Measurements from ENCODE around the gene PURA. TPM values are rescaled to one million over a fixed set of nuclear protein-coding genes. Genes with fewer than 3 reads are reported as not detected.

Gene PURA
- total RNA-seq: 13.5 TPM

GRCh38 chr5:140113699-140114263, at the start of gene PURA:
Gene PURA, plus strand, starts transcription at chr5:140114109. Its CDS starts 73 bp downstream, at chr5:140114182.
- DNase-seq: peak; percentile 89

- DNase-seq: no peak
Measured at GRCh38 chr5:140072812-140073211, 41.1 kb upstream of the PURA start.

GRCh38 chr5:140073296-140073695, 40.6 kb upstream of the PURA start:
- DNase-seq: no peak

GRCh38 chr5:140075371-140075770, 38.5 kb upstream of the PURA start:
- no peak for DNase-seq

GRCh38 chr5:140076142-140076541, 37.8 kb upstream of the PURA start:
- no peak for DNase-seq

GRCh38 chr5:140076788-140077187, 37.1 kb upstream of the PURA start:
- DNase-seq: no peak

- DNase-seq: no peak
Measured at GRCh38 chr5:140083120-140083519, 30.8 kb upstream of the PURA start.

GRCh38 chr5:140083650-140084049, 30.3 kb upstream of the PURA start:
- no peak for DNase-seq

GRCh38 chr5:140084541-140084940, 29.4 kb upstream of the PURA start:
- no peak for DNase-seq

- no peak for DNase-seq
Measured at GRCh38 chr5:140090251-140090650, 23.7 kb upstream of the PURA start.

- DNase-seq: no peak
Measured at GRCh38 chr5:140093179-140093578, 20.7 kb upstream of the PURA start.

- no peak for DNase-seq
Measured at GRCh38 chr5:140093866-140094265, 20.0 kb upstream of the PURA start.

- no peak for DNase-seq
Measured at GRCh38 chr5:140094889-140095288, 19.0 kb upstream of the PURA start.

GRCh38 chr5:140101179-140101578, 12.7 kb upstream of the PURA start:
- DNase-seq: no peak

GRCh38 chr5:140103154-140103553, 10.8 kb upstream of the PURA start:
- DNase-seq: no peak

GRCh38 chr5:140104100-140104499, 9.8 kb upstream of the PURA start:
- no peak for DNase-seq

GRCh38 chr5:140106101-140106500, 7.8 kb upstream of the PURA start:
- no peak for DNase-seq

- DNase-seq: no peak
Measured at GRCh38 chr5:140106805-140107311, 7.1 kb upstream of the PURA start.

- peak; percentile 92 for DNase-seq
Measured at GRCh38 chr5:140107312-140108092, 6.4 kb upstream of the PURA start.

- no peak for DNase-seq
Measured at GRCh38 chr5:140108093-140109017, 5.6 kb upstream of the PURA start.

GRCh38 chr5:140109018-140109758, 4.7 kb upstream of the PURA start:
- no peak for DNase-seq

Data from skin of body (tissue), 2 donors.